ENCODE results near the gene RXFP4. TPM values are rescaled to one million over a fixed set of nuclear protein-coding genes. Genes with fewer than 3 reads are reported as not detected.

Gene RXFP4
- total RNA-seq, 2 donors from 2014 or later: not detected

- no peak for ATAC-seq (ENCODE audit: insufficient number of reproducible peaks, low FRiP score, low read depth)
These were observed 42.5 kb upstream of the RXFP4 start for GRCh38 chr1:155898888-155899287.

DNA sequence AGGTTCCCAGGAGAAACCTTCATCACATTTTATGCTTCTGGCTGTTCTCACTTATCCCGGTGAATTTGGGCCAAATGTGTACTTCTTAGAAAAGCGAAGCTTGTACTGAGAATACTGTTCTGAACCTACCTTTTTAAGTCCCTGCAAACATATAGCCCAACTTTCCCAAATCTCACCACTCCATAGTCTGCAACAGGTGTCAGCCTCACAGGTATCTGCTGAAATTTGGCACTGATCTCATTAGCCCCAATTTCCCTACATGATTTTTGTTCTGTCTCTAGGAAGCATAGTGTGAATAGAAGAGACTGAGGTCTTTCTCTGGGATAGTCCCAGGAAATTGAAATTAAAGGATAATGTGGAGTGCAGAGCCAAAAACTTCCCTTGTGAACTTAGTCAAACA is 41.8 kb upstream of the RXFP4 start:
- no peak for TF ChIP-seq CTCF (IDR thresholded peaks at IDR 0.05)

More at GRCh38 chr1:155898888-155899287, 42.5 kb upstream of the RXFP4 start:
- Histone ChIP-seq H3K9me3 (no peaks in the 10 kb centered on the region), H3K27ac (no peak overlapping the region), H3K36me3 (peaks cover 54% of the 10 kb centered on the region), H3K4me3 (no peak overlapping the region), H3K4me1 (ENCODE audit: control insufficient read depth in 1 of 2, low read depth in 2 of 2) (peaks cover 3 to 8% of the 10 kb centered on the region in 2 donors), H3K27me3 (replicated peaks; ENCODE audit: insufficient read depth) (no peaks in the 10 kb centered on the region)
- TF ChIP-seq CTCF (IDR thresholded peaks at IDR 0.05): no peak
- no peak for DNase-seq (ENCODE audit: low spot score)

DNA sequence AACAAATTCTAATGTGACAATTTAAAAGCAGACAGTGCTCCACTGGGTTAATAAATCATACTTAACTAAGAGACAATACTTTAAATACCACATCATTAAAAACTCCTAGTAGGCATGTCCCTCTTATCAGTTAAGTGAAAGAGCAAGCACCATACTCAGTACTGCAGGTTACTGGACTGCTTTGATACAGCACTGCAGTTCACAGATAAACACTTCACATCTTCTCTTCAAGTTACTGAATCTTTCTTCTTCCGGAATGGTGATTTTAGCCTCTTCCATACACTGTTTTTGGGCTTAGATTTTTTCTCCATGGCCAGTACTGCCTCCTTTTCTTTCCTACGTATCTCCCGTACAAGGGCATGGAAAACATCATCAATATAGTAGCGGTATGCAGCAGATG is 41.3 kb upstream of the RXFP4 start:
- Histone ChIP-seq H3K4me3 (no peak overlapping the region), H3K4me1 (ENCODE audit: control insufficient read depth in 1 of 2, low read depth in 2 of 2) (no peaks in the 10 kb centered on the region), H3K27ac (no peak overlapping the region), H3K9me3 (no peaks in the 10 kb centered on the region), H3K36me3 (peaks cover 67% of the 10 kb centered on the region), H3K27me3 (replicated peaks; ENCODE audit: insufficient read depth) (no peaks in the 10 kb centered on the region)
- no peak for TF ChIP-seq CTCF (IDR thresholded peaks at IDR 0.05)
- DNase-seq (ENCODE audit: low spot score): no peak
- ATAC-seq (ENCODE audit: insufficient number of reproducible peaks, low FRiP score, low read depth): no peak

More for the DNA sequence above, 41.8 kb upstream of the RXFP4 start:
- Histone ChIP-seq H3K27ac (no peak overlapping the region), H3K27me3 (replicated peaks; ENCODE audit: insufficient read depth) (no peaks in the 10 kb centered on the region), H3K36me3 (peaks cover 62% of the 10 kb centered on the region), H3K4me3 (no peak overlapping the region), H3K9me3 (no peaks in the 10 kb centered on the region), H3K4me1 (ENCODE audit: control insufficient read depth in 1 of 2, low read depth in 2 of 2) (peaks cover 0 to under 1% of the 10 kb centered on the region in 2 donors)
- DNase-seq (ENCODE audit: low spot score): no peak
- ATAC-seq (ENCODE audit: insufficient number of reproducible peaks, low FRiP score, low read depth): no peak

- Histone ChIP-seq H3K4me3 (no peak overlapping the region), H3K4me1 (ENCODE audit: control insufficient read depth in 1 of 2, low read depth in 2 of 2) (peaks cover 3 to 9% of the 10 kb centered on the region in 2 donors), H3K27me3 (replicated peaks; ENCODE audit: insufficient read depth) (no peaks in the 10 kb centered on the region), H3K36me3 (peaks cover 80% of the 10 kb centered on the region), H3K27ac (no peak overlapping the region), H3K9me3 (no peaks in the 10 kb centered on the region)
- TF ChIP-seq CTCF (IDR thresholded peaks at IDR 0.05): no peak
- ATAC-seq (ENCODE audit: insufficient number of reproducible peaks, low FRiP score, low read depth): no peak
- no peak for DNase-seq (ENCODE audit: low spot score)
These were observed 37.2 kb upstream of the RXFP4 start for GRCh38 chr1:155904261-155904660.

DNA sequence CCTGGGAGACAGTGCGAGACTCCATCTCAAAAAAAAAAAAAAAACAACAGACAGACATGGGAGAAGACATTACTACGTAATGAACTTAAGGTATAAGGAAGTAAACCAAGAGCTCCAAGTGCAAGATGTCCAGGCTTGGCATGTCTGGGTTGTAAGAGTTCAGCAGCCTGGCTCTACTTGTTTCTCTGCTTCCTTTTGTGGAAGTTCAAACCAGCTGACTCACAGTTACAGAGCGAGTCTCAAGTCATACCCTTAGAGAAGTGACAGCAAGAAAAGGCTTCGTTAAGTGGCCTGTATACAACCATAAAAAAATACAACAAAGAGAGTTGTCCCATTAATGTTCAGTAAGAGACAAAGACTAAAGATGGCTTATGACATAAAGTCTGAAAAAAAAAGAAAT is 31.5 kb upstream of the RXFP4 start:
- H3K4me3 ChIP-seq: peak overlapping the region; percentile 96

More for the DNA sequence above, 31.5 kb upstream of the RXFP4 start:
- Histone ChIP-seq H3K4me1 (ENCODE audit: control insufficient read depth in 1 of 2, low read depth in 2 of 2) (peaks cover 15 to 38% of the 10 kb centered on the region in 2 donors), H3K27ac (peak overlapping the region; percentile 83 to 93), H3K36me3 (peaks cover 43% of the 10 kb centered on the region), H3K9me3 (no peaks in the 10 kb centered on the region), H3K27me3 (replicated peaks; ENCODE audit: insufficient read depth) (no peaks in the 10 kb centered on the region)
- peak; percentile 41 for ATAC-seq (ENCODE audit: insufficient number of reproducible peaks, low FRiP score, low read depth)
- no peak for TF ChIP-seq CTCF (IDR thresholded peaks at IDR 0.05)
- no peak for DNase-seq (ENCODE audit: low spot score)

Measured in thoracic aorta (tissue), 2 donors.